ENCODE measurements around the gene OR4D11. TPM values are rescaled to one million over a fixed set of nuclear protein-coding genes. Genes with fewer than 3 reads are reported as not detected.

The OR4D11 gene
- total and polyA plus RNA-seq, 9 of the 15 experiments (the other 6 are each of a cell fraction or from before 2014, with no cell fraction given): not detected

DNA sequence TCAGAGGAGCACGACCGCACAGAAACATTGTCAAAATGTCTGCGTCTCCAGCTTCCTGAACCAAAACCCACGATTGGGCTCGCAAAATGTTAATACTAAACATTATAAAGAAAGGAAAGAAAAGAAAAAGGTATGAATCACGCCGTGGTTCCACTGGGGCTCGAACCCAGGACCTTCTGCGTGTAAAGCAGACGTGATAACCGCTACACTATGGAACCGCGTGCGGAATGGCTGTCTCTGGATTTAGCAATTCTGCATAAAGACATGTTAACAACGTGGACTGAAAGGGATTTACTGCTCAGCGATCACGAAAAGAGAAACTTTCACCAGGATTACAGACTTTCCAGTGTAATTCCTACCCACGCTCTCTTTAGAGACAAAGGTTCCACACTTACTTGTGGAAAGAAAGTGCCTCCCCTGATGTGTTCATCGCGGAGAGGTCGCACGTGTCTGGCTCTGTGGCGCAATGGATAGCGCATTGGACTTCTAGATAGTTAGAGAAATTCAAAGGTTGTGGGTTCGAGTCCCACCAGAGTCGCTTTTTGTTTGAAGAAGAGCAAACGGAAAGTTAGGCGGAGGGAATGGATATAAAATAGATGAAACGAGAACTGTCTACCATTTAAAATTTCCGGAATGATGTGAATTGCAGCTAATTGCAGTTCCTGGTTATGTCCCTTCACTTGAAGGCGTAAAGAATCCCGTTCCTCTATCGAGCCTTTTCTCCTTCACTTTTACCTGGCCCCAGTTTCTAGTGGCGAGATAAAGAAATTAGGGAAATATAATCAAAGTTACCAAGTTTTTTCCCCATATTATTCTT, 47.7 kb downstream of the OR4D11 start (continued):
- TF ChIP-seq RBM25 (IDR thresholded peaks at IDR 0.05; ENCODE audit: low read depth, low read length, severe bottlenecking) (no peak), ZNF3 (CRISPR knock-in tag; IDR thresholded peaks at IDR 0.05) (no peak), DMBX1 (CRISPR knock-in tag; IDR thresholded peaks at IDR 0.05; ENCODE audit: borderline replicate concordance) (no peak; the same call in 1 of the 2 replicates), BHLHE40 (IDR thresholded peaks at IDR 0.05; ENCODE audit: low read length) (peak; percentile 98), FOSL1 (tag; conservative IDR thresholded peaks at IDR 0.05) (peak; percentile 87), YBX1 (IDR thresholded peaks at IDR 0.05) (no peak), NFXL1 (CRISPR knock-in tag; IDR thresholded peaks at IDR 0.05) (no peak), ZNF778 (CRISPR knock-in tag; IDR thresholded peaks at IDR 0.05) (no peak), RBBP5 (IDR thresholded peaks at IDR 0.05; ENCODE audit: borderline replicate concordance, insufficient read depth, low read length, poor library complexity, severe bottlenecking) (peak; percentile 34), ZNF263 (CRISPR knock-in tag; IDR thresholded peaks at IDR 0.05; ENCODE audit: borderline replicate concordance) (no peak; the same call in 1 of the 2 replicates), MYC (IDR thresholded peaks at IDR 0.05; ENCODE audit: low read depth, low read length) (peak; percentile 98), MYC (CRISPR knock-in tag; IDR thresholded peaks at IDR 0.05; ENCODE audit: borderline replicate concordance, low read depth) (peak; percentile 96)
- TF ChIP-seq, protein P1, sequence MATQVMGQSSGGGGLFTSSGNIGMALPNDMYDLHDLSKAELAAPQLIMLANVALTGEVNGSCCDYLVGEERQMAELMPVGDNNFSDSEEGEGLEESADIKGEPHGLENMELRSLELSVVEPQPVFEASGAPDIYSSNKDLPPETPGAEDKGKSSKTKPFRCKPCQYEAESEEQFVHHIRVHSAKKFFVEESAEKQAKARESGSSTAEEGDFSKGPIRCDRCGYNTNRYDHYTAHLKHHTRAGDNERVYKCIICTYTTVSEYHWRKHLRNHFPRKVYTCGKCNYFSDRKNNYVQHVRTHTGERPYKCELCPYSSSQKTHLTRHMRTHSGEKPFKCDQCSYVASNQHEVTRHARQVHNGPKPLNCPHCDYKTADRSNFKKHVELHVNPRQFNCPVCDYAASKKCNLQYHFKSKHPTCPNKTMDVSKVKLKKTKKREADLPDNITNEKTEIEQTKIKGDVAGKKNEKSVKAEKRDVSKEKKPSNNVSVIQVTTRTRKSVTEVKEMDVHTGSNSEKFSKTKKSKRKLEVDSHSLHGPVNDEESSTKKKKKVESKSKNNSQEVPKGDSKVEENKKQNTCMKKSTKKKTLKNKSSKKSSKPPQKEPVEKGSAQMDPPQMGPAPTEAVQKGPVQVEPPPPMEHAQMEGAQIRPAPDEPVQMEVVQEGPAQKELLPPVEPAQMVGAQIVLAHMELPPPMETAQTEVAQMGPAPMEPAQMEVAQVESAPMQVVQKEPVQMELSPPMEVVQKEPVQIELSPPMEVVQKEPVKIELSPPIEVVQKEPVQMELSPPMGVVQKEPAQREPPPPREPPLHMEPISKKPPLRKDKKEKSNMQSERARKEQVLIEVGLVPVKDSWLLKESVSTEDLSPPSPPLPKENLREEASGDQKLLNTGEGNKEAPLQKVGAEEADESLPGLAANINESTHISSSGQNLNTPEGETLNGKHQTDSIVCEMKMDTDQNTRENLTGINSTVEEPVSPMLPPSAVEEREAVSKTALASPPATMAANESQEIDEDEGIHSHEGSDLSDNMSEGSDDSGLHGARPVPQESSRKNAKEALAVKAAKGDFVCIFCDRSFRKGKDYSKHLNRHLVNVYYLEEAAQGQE (IDR thresholded peaks at IDR 0.05; ENCODE audit: borderline replicate concordance): no peak
- TF ChIP-seq, protein P1 (CRISPR knock-in tag; IDR thresholded peaks at IDR 0.05; ENCODE audit: low read depth): no peak
- TF ChIP-seq, protein P2, sequence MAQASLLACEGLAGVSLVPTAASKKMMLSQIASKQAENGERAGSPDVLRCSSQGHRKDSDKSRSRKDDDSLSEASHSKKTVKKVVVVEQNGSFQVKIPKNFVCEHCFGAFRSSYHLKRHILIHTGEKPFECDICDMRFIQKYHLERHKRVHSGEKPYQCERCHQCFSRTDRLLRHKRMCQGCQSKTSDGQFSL (CRISPR knock-in tag; IDR thresholded peaks at IDR 0.05): no peak
- TF ChIP-seq, protein P2 (tag; IDR thresholded peaks at IDR 0.05): no peak

Data from K562 (cell line).